Colon (tissue), 2 donors: ENCODE results near the gene ATP5PD.
"Not testable (repeated sequence)": the region's sequence is repeated elsewhere in the genome, so short reads cannot be mapped to it uniquely, and the experiment has no call there.

ENCODE experiments used
- FAIRE-seq: peaks from 2 replicates; lab custom pipeline; 2012; peaks lifted over from hg19 to GRCh38; lab: Jason Lieb, UNC
- donor health status: control.
- donor health status: control.

The ATP5PD gene

DNA sequence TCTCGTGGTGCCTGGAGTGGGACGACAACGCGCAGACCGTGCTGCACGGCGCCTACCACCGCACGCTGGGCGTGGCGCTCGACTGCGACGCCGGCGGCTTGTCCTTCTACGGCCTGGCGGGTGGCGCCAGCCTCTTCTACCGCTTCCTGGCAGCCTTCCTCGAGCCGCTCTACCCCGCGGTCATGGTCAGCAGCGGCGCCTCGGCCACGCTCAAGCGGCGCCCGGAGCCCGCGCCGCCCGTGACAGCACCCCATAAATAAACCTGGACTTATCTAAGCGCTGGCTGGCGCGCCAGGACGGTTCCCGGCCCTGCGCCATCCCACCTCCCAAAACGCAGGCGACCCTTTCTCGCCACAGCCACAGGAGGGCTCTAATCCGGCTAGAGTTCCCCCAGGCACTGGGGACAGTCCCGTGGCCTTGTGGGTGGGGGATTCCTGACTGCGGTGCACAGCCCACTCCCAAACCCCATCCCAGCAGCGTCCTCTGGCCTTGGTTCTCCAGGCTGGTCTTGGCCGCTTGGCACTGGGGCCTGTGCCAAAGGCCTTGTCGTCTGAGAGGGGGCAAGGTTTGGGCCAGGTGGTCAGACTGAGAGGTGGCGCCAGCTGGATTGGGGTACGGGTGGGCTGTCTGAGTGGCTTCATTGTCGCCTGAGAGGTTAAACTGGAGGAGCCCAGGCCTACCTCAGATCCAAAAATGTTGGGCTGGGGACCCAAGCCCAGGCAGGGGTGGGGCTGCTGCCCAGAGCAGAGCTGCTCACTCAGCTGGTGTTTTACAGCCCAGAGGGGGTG lies 30.9 kb upstream of the ATP5PD start:
- FAIRE-seq: no peak

GRCh38 chr17:75077072-75077495 lies 30.3 kb upstream of the ATP5PD start:
- no peak for FAIRE-seq

- no peak for FAIRE-seq
These were observed 29.0 kb upstream of the ATP5PD start for GRCh38 chr17:75075597-75076336.

- no peak for FAIRE-seq
These were observed 27.8 kb upstream of the ATP5PD start for GRCh38 chr17:75074532-75074931.

DNA sequence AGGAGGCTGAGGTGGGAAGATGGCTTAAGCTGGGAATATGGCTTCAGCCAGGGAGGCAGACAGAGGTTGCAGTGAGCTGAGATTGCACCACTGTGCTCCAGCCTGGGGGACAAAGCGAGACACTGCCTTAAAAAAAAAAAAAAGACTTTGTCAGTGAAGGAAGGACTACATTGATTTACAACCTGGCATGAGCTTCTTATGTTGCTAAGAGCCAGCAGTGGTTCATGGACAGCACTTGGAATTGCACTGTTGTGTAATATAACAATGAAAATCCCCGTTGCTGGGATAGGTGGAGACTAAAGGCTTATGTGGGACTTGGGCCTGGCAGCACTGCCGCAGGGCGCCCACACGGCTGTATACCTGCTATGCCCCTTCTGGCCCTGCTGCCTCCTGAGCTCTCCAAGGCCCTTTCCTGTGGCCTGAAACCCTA lies 26.9 kb upstream of the ATP5PD start:
- FAIRE-seq: no peak

DNA sequence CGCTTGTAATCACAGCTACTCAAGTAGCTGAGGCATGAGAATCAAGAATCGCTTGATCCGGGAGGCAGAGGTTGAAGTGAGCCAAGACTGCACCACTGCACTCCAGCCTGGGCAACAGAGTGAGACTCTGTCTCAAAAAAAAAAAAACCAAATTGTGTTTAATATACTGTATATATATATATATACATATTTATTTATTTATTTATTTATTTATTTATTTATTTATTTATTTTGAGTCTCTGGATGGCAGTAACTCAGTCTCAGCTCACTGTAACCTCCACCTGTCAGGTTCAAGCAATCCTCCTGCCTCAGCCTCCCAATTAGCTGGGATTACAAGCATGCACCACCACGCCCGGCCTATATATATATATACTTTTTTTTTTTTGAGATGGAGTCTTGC lies 26.1 kb upstream of the ATP5PD start:
- not testable (repeated sequence) for FAIRE-seq

DNA sequence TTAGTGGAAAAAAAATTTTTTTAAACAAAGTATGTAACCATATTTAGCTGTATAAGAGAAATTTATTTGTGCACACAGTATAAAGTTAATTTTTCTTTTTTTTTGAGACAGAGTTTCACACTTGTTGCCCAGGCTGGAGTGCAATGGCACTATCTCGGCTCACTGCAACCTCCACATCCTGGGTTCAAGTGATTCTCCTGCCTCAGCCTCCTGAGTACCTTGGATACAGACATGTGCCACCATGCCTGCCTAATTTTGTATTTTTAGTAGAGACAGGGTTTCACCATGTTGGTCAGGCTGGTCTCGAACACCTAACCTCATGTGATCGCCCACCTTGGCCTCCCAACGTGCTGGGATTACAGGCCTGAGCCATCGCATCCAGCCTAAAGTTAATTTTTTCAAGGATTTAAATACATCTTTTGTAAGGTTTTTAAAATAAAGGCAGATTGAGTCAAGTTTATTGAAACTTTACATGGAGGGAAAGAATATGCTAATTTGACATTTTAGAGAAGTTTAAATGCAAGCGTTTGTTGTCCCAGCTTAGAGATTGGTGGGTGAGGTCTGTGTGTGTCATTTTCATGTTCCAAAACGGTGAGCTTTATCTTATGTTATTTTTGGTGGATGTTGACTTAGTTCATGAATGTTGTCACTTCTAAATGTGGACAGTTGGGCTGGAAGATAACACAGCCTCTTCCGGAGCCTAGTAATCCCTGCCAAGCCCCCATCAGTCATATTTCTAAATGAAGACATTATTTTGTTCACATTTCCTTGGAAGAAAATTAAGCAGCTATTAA lies 24.9 kb upstream of the ATP5PD start:
- not testable (repeated sequence) for FAIRE-seq

- FAIRE-seq: no peak
These were observed 23.0 kb upstream of the ATP5PD start for GRCh38 chr17:75069783-75070182.

DNA sequence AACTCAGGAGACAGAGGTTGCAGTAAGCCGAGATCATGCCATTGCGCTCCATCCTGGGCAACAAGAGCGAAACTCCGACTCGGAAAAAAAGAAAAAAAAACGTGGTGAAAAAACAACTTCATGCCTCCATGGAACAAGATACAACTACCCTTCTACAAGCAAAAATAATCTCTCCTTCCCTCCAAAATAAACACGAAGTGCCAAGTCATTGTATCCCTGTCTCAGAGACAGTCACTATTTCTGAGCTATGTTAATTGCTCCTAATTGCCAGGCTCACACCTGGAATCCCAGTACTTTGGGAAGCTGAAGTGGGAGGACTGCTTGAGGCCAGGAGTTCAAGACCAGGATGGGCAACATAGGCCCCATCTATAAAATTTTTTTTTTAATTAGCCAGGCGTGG lies 22.0 kb upstream of the ATP5PD start:
- no peak for FAIRE-seq

DNA sequence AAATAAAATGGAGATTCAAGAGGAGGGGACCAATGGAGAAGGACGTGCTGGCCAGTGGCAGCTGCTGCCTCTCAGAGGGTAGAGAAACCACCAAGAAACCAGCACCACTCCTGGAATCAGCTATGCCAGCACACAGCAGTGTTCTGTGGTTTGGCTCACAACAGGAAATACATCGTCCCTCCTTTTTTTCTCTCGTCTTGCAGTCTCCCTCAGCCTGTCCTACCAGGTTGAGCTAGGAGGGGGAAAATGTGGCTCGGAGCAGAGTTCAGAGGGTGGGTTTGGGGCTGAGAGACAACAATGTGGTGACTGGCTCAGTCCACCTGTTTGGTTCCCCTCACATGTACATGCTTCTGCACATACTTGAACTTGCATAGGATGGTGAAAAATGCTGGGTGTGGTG lies 21.1 kb upstream of the ATP5PD start:
- no peak for FAIRE-seq

DNA sequence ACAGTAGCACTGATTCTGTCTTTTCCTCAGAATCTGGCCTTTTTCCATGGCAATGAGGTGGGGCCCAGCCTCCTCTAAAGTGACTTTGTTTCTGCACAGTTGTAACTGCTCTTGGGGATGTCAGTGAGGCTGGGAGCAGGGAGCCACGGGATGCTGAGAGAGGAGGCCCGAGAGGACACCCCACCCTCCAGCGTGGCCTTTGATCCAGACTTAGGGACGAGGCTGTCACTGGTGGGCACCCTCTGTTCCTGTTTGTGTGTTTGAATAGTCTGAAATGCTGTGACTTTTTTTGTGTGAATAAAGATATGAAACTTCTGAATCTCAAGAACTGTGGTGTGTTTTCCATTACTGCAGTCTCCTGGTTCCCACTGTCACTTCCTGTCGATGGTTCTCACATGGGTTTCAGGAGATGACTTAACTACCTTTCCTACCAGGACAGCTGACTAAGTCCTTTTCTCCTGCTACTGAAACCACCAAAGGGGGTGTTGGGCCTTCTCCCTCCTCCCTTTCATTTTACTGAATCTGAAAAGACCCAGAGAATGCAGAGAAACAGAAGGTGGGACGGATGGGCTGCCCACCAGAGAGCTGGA lies 18.9 kb upstream of the ATP5PD start:
- no peak for FAIRE-seq

DNA sequence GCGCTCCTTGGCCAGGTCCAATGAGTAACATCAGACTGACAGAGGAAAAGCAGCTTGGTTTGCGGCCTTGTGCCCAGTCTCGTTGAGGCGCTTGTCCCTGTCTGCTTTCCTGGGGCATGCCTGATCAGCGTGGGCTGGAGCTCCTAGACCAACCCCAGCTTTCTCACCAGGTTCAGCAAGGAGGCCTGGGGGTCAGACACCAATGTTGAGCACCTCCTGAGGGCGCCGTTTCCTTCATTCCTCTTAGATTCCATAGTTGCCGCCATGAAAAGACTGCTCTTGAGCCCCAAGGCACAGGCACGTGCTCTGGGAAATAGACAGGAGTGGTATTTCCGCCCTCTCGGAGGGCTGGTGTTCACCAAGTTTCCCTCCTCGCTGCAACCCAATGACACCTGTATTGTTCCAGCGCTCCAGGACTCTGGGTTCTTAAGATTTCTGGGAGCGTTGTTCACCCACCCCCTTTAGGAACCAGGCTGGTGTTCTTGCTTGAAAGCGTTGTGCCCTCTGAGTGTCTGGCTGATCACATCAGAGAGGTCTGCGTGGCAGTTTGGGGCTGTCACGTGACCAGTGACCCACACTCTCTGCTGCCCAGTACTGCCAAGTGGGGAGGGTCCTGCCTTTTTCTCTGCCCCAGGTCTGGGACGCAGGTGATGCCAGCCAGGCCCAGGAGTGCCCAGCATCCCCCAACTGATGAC lies 18.2 kb upstream of the ATP5PD start:
- FAIRE-seq: no peak

DNA sequence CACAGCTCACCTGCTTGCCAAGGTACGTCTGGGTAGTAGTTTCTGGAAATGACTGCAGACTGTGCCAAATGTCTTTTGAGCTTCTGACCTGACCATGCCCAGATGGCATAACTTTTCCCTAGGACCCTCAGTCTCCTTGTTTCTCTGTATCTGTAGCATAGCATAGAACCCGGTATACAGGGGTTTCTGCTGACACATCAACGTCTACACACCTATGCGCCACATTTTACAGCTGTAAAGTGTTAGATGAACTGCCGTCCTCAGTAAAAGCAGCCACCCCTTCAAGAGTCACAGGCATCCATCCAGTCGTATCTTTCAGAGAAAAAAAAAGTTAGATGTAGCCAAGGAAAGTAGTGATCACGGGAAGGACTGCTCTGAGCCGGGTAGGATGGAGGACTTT lies 17.7 kb upstream of the ATP5PD start:
- no peak for FAIRE-seq

DNA sequence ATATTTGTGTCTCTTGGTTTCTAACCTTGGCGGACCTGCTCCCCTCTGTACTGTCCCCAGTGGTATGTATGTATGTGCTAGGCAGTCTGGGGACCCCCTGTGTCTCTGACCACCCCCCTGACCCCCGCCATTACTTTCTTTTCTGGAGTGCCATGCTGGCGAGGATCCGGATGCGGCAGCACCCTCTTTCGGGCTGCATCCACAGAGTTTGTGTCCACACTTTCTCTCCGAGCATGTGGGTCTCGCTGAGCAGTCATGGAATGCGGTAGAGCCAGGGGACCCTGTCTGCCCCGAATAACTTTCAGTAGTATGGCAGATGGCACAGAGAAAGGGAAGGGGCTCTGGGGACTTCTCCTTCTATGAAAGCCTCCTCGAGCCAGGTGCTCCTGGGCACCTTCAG lies 17.3 kb upstream of the ATP5PD start:
- FAIRE-seq: no peak

GRCh38 chr17:75063626-75064025 lies 16.9 kb upstream of the ATP5PD start:
- no peak for FAIRE-seq

DNA sequence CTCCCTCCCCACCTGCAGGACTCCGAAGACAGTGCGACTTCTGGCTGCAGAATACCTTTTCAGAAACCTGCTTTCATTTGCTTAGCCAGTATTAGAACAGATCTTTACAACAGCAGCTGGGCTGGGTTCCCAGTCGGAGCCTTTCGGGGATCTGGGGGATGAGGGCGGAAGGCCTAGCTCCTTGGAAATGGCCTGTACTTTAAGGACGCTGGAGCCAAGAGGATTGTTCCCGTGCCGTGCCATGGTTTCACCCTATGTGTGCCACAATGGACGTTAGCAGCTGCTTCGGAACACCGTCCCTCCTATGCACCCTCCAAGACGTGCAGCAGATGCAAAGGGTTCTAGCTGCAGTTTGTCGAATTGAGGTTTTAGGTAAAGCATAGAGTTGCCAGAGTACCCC lies 16.4 kb upstream of the ATP5PD start:
- FAIRE-seq: no peak

GRCh38 chr17:75061618-75062017 lies 14.8 kb upstream of the ATP5PD start:
- FAIRE-seq: no peak

- no peak for FAIRE-seq
These were observed 14.3 kb upstream of the ATP5PD start for GRCh38 chr17:75061055-75061438.

DNA sequence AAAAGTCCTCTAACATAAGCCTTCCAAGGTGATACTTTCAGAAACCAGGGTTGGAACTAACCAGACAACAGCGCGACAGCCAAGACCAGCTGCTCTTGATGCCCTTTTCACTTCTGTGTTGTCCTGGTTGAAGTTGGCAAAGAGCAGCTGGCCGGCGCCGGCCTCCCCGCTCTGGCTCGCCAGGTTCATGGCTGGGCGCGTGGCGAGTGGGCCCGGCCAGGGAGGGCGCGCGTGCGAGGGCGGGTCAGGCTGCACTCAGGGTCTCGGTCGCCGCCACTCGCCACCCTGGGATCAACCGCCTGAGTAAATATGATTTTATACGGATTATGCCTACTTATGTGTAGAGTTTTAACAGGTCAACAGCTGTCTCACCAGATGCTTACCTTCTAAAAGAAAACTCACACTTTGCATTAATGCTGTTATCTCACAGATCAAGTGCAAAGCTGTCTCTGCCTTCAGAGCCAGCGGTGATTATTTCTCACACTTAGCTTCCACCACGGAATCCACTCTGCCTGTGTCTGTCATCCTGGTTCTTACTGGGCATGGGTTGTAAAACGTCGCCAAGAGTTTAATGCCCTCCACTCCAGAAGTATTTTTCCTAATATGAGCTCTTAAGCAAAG lies 13.8 kb upstream of the ATP5PD start:
- no peak for FAIRE-seq

GRCh38 chr17:75059369-75060345 lies 12.9 kb upstream of the ATP5PD start:
- no peak for FAIRE-seq
